PC-3 (cell line): ENCODE measurements around the gene IQGAP3.

Experiments
- CTCF ChIP-seq: fragments of 300-600 bp; sonication (generic); conservative IDR thresholded peaks from 2 replicates; pipeline ENCODE4 v1.5.1; 2017; ENCODE audit warnings: antibody characterized with exemption, low read depth, mild to moderate bottlenecking, low read length
- EZH2phosphoT487 ChIP-seq: fragments of 300-600 bp; sonication (generic); IDR thresholded peaks from 2 replicates; pipeline ENCODE4 v1.6.1; 2018; ENCODE audit warnings: mild to moderate bottlenecking, antibody characterized with exemption, low read length, borderline replicate concordance

DNA sequence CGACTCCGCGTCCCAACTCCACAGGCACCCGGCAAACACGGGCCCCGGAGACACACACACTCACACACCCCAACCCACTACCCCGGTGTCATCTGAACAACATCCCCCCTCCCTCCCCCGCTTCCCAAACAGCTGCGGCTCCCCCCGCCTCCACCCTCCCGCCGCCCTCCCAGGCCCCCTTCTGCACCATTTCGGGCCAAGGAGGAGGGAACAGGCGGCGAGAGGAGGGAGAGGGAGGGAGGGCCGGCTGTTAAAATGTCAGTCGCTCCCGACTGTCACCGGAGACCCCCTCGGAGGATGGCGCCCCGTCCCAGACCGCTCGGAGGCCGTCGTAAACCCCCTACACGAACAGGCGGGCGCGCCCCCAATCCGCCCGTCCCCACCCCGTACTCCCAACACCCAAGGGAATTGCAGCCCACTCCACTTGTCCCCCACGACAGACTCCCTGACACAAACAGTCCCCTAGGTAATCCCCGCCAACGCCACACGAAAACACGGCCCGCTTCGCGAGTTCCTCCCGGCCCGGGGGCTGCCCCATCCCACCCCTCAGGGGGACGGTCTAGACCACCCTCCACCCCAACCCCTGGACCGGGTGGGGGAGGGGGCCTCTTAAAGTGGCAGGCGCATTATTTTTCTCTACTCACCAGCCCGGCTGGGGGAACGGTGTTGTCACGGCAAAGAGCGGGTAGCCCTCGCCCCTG is 72.4 kb downstream of the IQGAP3 start:
- TF ChIP-seq CTCF, result no peak
- TF ChIP-seq EZH2phosphoT487, result no peak
